A673 (cell line): ENCODE data around the gene COG2. TPM values are rescaled to one million over a fixed set of nuclear protein-coding genes. Genes with fewer than 3 reads are reported as not detected.

Source experiments
- BruUV-seq: library from RNA; stranded (reverse); fragments of 400-500 nt; replicated peaks from 2 replicates; lab custom pipeline; 2021; lab: Mats Ljungman, UMichigan
- CTCF ChIA-PET: fragments of 300-600 bp; sonication (Branson Sonifier 250); formaldehyde crosslinking; loops from one replicate; lab custom pipeline; 2022; ENCODE audit warnings: antibody characterized with exemption; lab: Charles Lee
- POLR2A ChIA-PET: fragments of 300-600 bp; sonication (Branson Sonifier 250); formaldehyde crosslinking; loops from one replicate; lab custom pipeline; 2022; ENCODE audit warnings: antibody characterized with exemption; ENCODE audit not compliant: low non-redundant PET; lab: Charles Lee
- DNase-seq: peaks from one replicate; pipeline ENCODE4 v3.0.0-alpha.2; 2015; ENCODE audit warnings: low spot score
- H3K27ac ChIP-seq: fragments of 200-600 bp; sonication (generic); 2 replicates; pipeline ENCODE4 v1.5.1; 2016; ENCODE audit warnings: mixed run types, low read depth, mild to moderate bottlenecking, mixed read lengths, antibody characterized with exemption, low read length; ENCODE audit not compliant: poor library complexity, severe bottlenecking
- H3K27me3 ChIP-seq: fragments of 200-600 bp; sonication (generic); replicated peaks from 2 replicates; pipeline ENCODE4 v1.6.1; 2017; ENCODE audit warnings: mixed run types, low read depth, mild to moderate bottlenecking, mixed read lengths, antibody characterized with exemption, low read length; ENCODE audit not compliant: insufficient read depth, poor library complexity
- H3K36me3 ChIP-seq: fragments of 200-600 bp; sonication (generic); 2 replicates; pipeline ENCODE4 v1.6.1; 2016; ENCODE audit warnings: mixed run types, mild to moderate bottlenecking, mixed read lengths, antibody characterized with exemption, low read length; ENCODE audit not compliant: insufficient read depth, poor library complexity, severe bottlenecking
- H3K4me1 ChIP-seq: fragments of 200-600 bp; sonication (generic); 2 replicates; pipeline ENCODE4 v1.6.1; 2017; ENCODE audit warnings: mixed run types, mild to moderate bottlenecking, mixed read lengths, antibody characterized with exemption, low read length; ENCODE audit not compliant: insufficient read depth, poor library complexity, severe bottlenecking
- H3K4me3 ChIP-seq: fragments of 200-600 bp; sonication (generic); 2 replicates; pipeline ENCODE4 v1.5.1; 2016; ENCODE audit warnings: low read depth, mixed run types, mild to moderate bottlenecking, mixed read lengths, low read length; ENCODE audit not compliant: poor library complexity, severe bottlenecking
- H3K9me3 ChIP-seq: fragments of 200-600 bp; sonication (generic); 2 replicates; pipeline ENCODE4 v1.6.1; 2016; ENCODE audit warnings: mixed run types, low read depth, mild to moderate bottlenecking, mixed read lengths, antibody characterized with exemption, low read length; ENCODE audit not compliant: poor library complexity, severe bottlenecking
- EZH2 ChIP-seq: fragments of 200-600 bp; sonication (generic); IDR thresholded peaks from 2 replicates; pipeline ENCODE4 v1.6.1; 2017; ENCODE audit warnings: borderline replicate concordance, low read depth, mild to moderate bottlenecking, mixed read lengths, antibody characterized with exemption, low read length; ENCODE audit not compliant: poor library complexity, severe bottlenecking
- intact Hi-C: fragments of 100-400 bp; cut with micrococcal nuclease; formaldehyde crosslinking; loops from one replicate; pipeline ENCODE4 v1.10.0; 2022; ENCODE audit not compliant: unreplicated experiment
- total RNA-seq: library from RNA; stranded (reverse); gene quantifications from 2 replicates; pipeline ENCODE4 v1.2.3, GENCODE V29; 2021
- TF ChIP-seq, protein P1 (sequence below): fragments of 300-800, 200-600 bp; sonication (generic); conservative IDR thresholded peaks from 2 replicates; pipeline ENCODE4 v1.5.1; 2017; ENCODE audit warnings: low read depth, mild to moderate bottlenecking, antibody characterized with exemption, low read length, moderate library complexity, mixed read lengths

Gene COG2
- total RNA-seq, 1 experiment from 2014 or later, result 20.3 TPM

DNA sequence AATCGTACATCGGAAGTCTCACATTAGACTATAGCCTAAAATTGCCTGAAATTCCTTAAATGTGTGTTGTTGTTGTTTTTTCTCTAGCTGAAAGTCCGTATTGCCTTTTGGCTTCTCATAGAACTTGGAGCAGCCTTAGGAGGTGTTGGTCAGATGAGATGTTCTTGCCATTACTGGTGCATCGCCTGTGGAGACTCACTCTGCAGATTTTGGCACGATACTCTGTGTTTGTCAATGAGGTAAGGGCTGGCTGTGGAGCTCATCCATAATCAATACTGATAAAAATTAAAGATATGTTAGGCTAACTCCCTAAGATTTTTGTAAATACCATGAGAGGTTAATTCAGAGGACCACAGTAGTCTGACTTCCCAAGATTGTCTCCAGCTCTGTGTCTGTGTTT lies 42.7 kb downstream of the COG2 start:
- ChIA-PET POLR2A (no interaction called here), CTCF (no interaction called here)
- Histone ChIP-seq H3K27me3 (no peaks in the 10 kb centered on the region), H3K27ac (no peak overlapping the region), H3K4me3 (no peak overlapping the region), H3K9me3 (no peaks in the 10 kb centered on the region), H3K4me1 (peaks cover 7% of the 10 kb centered on the region), H3K36me3 (peaks cover 30% of the 10 kb centered on the region)
- DNase-seq, result no peak
- BruUV-seq, result no TSS peak
- intact Hi-C loops, result no loop called here
- no peak for TF ChIP-seq EZH2

DNA sequence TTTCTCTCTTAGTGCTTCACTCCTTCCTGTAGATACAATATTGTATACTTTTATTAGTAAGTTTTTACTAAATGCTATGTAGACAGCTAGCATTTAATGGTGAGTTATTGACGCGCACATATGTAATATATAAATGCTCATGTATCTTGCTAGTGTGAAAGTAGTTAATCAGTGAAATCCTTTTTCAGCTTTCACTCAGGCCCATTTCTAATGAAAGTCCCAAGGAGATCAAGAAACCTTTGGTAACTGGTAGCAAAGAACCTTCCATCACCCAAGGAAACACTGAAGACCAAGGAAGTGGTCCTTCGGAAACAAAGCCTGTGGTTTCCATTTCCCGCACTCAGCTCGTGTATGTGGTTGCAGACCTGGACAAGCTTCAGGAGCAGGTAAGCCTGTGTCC lies 44.5 kb downstream of the COG2 start:
- POLR2A ChIA-PET, result no interaction called here
- intact Hi-C loops, result no loop called here
- no TSS peak for BruUV-seq

DNA sequence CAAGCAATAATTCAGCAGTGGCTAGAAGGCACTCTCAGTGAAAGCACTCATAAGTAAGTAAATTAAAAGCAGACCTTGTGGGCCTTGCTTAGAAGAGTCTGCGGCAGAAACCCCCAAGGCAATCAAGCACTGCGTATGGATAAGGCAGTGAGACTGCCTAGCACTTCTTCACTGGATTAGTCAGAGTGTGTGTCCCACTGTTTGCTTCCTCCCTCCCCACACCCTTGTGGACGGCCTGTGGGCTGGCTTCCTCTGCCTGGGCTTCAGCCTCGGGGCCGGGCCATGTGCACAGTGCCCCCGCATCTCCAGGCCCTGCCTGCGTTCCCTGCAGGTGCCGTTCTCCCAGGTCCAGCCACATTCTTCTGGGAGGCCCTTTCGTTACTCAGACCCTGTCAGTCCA lies 47.8 kb downstream of the COG2 start:
- Histone ChIP-seq H3K27me3 (no peaks in the 10 kb centered on the region), H3K9me3 (no peaks in the 10 kb centered on the region), H3K4me1 (no peaks in the 10 kb centered on the region), H3K4me3 (no peak overlapping the region), H3K36me3 (peaks cover 47% of the 10 kb centered on the region), H3K27ac (no peak overlapping the region)
- BruUV-seq, result no TSS peak
- intact Hi-C loops, result no loop called here
- ChIA-PET POLR2A (no interaction called here), CTCF (no interaction called here)
- DNase-seq, result no peak
- TF ChIP-seq, protein P1, sequence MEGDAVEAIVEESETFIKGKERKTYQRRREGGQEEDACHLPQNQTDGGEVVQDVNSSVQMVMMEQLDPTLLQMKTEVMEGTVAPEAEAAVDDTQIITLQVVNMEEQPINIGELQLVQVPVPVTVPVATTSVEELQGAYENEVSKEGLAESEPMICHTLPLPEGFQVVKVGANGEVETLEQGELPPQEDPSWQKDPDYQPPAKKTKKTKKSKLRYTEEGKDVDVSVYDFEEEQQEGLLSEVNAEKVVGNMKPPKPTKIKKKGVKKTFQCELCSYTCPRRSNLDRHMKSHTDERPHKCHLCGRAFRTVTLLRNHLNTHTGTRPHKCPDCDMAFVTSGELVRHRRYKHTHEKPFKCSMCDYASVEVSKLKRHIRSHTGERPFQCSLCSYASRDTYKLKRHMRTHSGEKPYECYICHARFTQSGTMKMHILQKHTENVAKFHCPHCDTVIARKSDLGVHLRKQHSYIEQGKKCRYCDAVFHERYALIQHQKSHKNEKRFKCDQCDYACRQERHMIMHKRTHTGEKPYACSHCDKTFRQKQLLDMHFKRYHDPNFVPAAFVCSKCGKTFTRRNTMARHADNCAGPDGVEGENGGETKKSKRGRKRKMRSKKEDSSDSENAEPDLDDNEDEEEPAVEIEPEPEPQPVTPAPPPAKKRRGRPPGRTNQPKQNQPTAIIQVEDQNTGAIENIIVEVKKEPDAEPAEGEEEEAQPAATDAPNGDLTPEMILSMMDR, result no peak
- no peak for TF ChIP-seq EZH2

More for the DNA sequence above, 44.5 kb downstream of the COG2 start:
- TF ChIP-seq, protein P1, result no peak
- TF ChIP-seq EZH2, result no peak
- H3K4me1 ChIP-seq, result peaks cover 5% of the 10 kb centered on the region
- H3K36me3 ChIP-seq, result peaks cover 45% of the 10 kb centered on the region
- no peak overlapping the region for H3K27ac ChIP-seq
- no peak for DNase-seq
- no peak overlapping the region for H3K4me3 ChIP-seq
- CTCF ChIA-PET, result no interaction called here
- no peaks in the 10 kb centered on the region for H3K9me3 ChIP-seq
- no peaks in the 10 kb centered on the region for H3K27me3 ChIP-seq

DNA sequence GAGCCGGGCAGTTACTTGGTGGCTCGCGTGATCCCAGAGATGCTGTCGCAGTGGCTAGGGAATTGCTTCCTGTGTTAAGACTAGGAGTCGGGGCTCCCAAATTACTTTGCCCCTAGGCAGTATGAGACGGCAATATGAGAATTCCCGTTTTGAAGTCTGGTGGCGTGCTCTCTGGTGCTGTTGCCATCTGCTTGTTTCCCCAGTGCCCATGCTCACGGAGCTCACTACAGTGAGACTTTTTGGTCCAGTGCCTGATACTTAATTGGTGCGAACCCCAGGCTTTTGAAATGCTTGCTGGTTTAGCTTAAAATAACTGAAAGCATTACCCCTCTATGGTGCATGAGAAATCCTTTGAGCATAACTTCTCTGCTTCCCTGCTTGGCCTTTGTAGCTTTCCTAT lies 49.3 kb downstream of the COG2 start:
- Histone ChIP-seq H3K36me3 (peaks cover 41% of the 10 kb centered on the region), H3K4me1 (no peaks in the 10 kb centered on the region), H3K27me3 (no peaks in the 10 kb centered on the region), H3K9me3 (no peaks in the 10 kb centered on the region), H3K4me3 (no peak overlapping the region), H3K27ac (no peak overlapping the region)
- no TSS peak for BruUV-seq
- no peak for DNase-seq
- TF ChIP-seq, protein P1, result no peak
- no peak for TF ChIP-seq EZH2
- POLR2A ChIA-PET, result no interaction called here
- intact Hi-C loops, result no loop called here
- CTCF ChIA-PET, result no interaction called here
